WTC11 (cell line): Measurements from ENCODE around the gene PDE3B. TPM values are rescaled to one million over a fixed set of nuclear protein-coding genes. Genes with fewer than 3 reads are reported as not detected.
"Not testable (repeated sequence)": the region's sequence is repeated elsewhere in the genome, so short reads cannot be mapped to it uniquely, and the experiment has no call there.

ENCODE experiments used
- ATAC-seq: fragments of 200-7000 bp; cut with Tn5 transposase; 2 replicates; pipeline ENCODE4 v1.10.0; 2021; ENCODE audit warnings: mild to moderate bottlenecking, moderate library complexity
- CTCF ChIA-PET: fragments of 300-600 bp; sonication (Branson Sonifier 250); formaldehyde crosslinking; loops from one replicate; lab custom pipeline; 2021; ENCODE audit warnings: antibody characterized with exemption; lab: Charles Lee
- POLR2A ChIA-PET: fragments of 350-600 bp; sonication (Branson Sonifier 250); formaldehyde crosslinking; loops from one replicate; lab custom pipeline; 2021; ENCODE audit warnings: antibody characterized with exemption; lab: Charles Lee
- DNase-seq: peaks from one replicate; pipeline ENCODE4 v3.0.0; 2021; ENCODE audit warnings: low spot score
- H3K27ac Mint-ChIP-seq: 2 replicates; pipeline ENCODE4 v1.8.0; 2021; ENCODE audit warnings: mixed read lengths
- H3K27me3 Mint-ChIP-seq: 2 replicates; pipeline ENCODE4 v1.8.0; 2021; ENCODE audit warnings: low read depth, mild to moderate bottlenecking, moderate library complexity, mixed read lengths
- H3K36me3 Mint-ChIP-seq: 2 replicates; pipeline ENCODE4 v1.8.0; 2021; ENCODE audit warnings: mixed read lengths
- H3K4me1 Mint-ChIP-seq: 2 replicates; pipeline ENCODE4 v1.8.0; 2022; ENCODE audit warnings: mixed read lengths
- H3K4me3 Mint-ChIP-seq: 2 replicates; pipeline ENCODE4 v1.8.0; 2021; ENCODE audit warnings: mild to moderate bottlenecking, moderate library complexity, mixed read lengths
- H3K9me3 Mint-ChIP-seq: 2 replicates; pipeline ENCODE4 v1.8.0; 2021; ENCODE audit warnings: mixed read lengths
- ATF3 ChIP-seq: sonication (generic); formaldehyde crosslinking; conservative IDR thresholded peaks from 2 replicates; pipeline ENCODE4 v1.8.1; 2022; ENCODE audit warnings: mild to moderate bottlenecking, missing genetic modification reagents
- ATF6 ChIP-seq: sonication (generic); formaldehyde crosslinking; IDR thresholded peaks from 2 replicates; pipeline ENCODE4 v1.8.1; 2023; ENCODE audit warnings: mild to moderate bottlenecking, missing genetic modification reagents
- CDX4 ChIP-seq: fragments of 250-450 bp; sonication (Bioruptor Pico); IDR thresholded peaks from 2 replicates; pipeline ENCODE4 v1.9.0; 2021; ENCODE audit warnings: moderate library complexity, mild to moderate bottlenecking, inconsistent platforms, borderline replicate concordance
- CREB1 ChIP-seq: sonication (generic); formaldehyde crosslinking; IDR thresholded peaks from 2 replicates; pipeline ENCODE4 v1.8.0; 2023; ENCODE audit warnings: mild to moderate bottlenecking, missing genetic modification reagents
- ETV6 ChIP-seq: sonication (generic); formaldehyde crosslinking; IDR thresholded peaks from 2 replicates; pipeline ENCODE4 v1.8.1; 2022; ENCODE audit warnings: mild to moderate bottlenecking, missing genetic modification reagents
- GRHL2 ChIP-seq: fragments of 250-450 bp; sonication (Bioruptor Pico); IDR thresholded peaks from 2 replicates; pipeline ENCODE4 v1.8.0; 2022; ENCODE audit warnings: mild to moderate bottlenecking, moderate library complexity; ENCODE audit not compliant: insufficient replicate concordance, severe bottlenecking
- IRF2 ChIP-seq: sonication (generic); formaldehyde crosslinking; IDR thresholded peaks from 2 replicates; pipeline ENCODE4 v1.8.0; 2022; ENCODE audit warnings: low read depth, missing genetic modification reagents, borderline replicate concordance
- NFE2L1 ChIP-seq: sonication (generic); formaldehyde crosslinking; IDR thresholded peaks from 2 replicates; pipeline ENCODE4 v1.8.1; 2023; ENCODE audit warnings: missing genetic modification reagents
- NR2C2 ChIP-seq: sonication (generic); formaldehyde crosslinking; IDR thresholded peaks from 2 replicates; pipeline ENCODE4 v1.8.0; 2022; ENCODE audit warnings: mild to moderate bottlenecking, missing genetic modification reagents
- PRDM15 ChIP-seq: sonication (generic); formaldehyde crosslinking; IDR thresholded peaks from 2 replicates; pipeline ENCODE4 v1.8.0; 2022; ENCODE audit warnings: missing genetic modification reagents
- STAT6 ChIP-seq: sonication (generic); formaldehyde crosslinking; conservative IDR thresholded peaks from 2 replicates; pipeline ENCODE4 v1.8.1; 2023; ENCODE audit warnings: mild to moderate bottlenecking, low read depth, missing genetic modification reagents, moderate library complexity
- TCF7 ChIP-seq: sonication (generic); formaldehyde crosslinking; IDR thresholded peaks from 2 replicates; pipeline ENCODE4 v1.8.0; 2022; ENCODE audit warnings: mild to moderate bottlenecking, low read depth, missing genetic modification reagents, moderate library complexity
- ZBTB21 ChIP-seq: sonication (generic); formaldehyde crosslinking; IDR thresholded peaks from 2 replicates; pipeline ENCODE4 v1.8.1; 2023; ENCODE audit warnings: mild to moderate bottlenecking, missing genetic modification reagents, borderline replicate concordance
- ZBTB43 ChIP-seq: sonication (generic); formaldehyde crosslinking; IDR thresholded peaks from 2 replicates; pipeline ENCODE4 v1.8.1; 2023; ENCODE audit warnings: mild to moderate bottlenecking, missing genetic modification reagents
- ZNF121 ChIP-seq: sonication (generic); formaldehyde crosslinking; IDR thresholded peaks from 2 replicates; pipeline ENCODE4 v1.8.0; 2023; ENCODE audit warnings: missing genetic modification reagents
- ZNF317 ChIP-seq: sonication (generic); formaldehyde crosslinking; IDR thresholded peaks from 2 replicates; pipeline ENCODE4 v1.8.1; 2023; ENCODE audit warnings: low read depth, mild to moderate bottlenecking, moderate library complexity, missing genetic modification reagents, borderline replicate concordance
- ZNF425 ChIP-seq: fragments of 250-450 bp; sonication (Bioruptor Pico); conservative IDR thresholded peaks from 2 replicates; pipeline ENCODE4 v1.9.0; 2021; ENCODE audit warnings: mild to moderate bottlenecking
- ZSCAN18 ChIP-seq: fragments of 250-450 bp; sonication (Bioruptor Pico); IDR thresholded peaks from 2 replicates; pipeline ENCODE4 v2.1.2; 2022; ENCODE audit warnings: mild to moderate bottlenecking, moderate library complexity
- total RNA-seq: library from RNA; stranded (reverse); gene quantifications from 3 replicates; pipeline ENCODE4 v1.2.3, GENCODE V29; 2021

Gene PDE3B
- total RNA-seq, 1 experiment from 2014 or later, result 9.6 TPM

GRCh38 chr11:14882196-14882595 is 238.6 kb downstream of the PDE3B start:
- Mint-ChIP-seq H3K9me3 (peaks cover 9% of the 10 kb centered on the region), H3K36me3 (peaks cover 8% of the 10 kb centered on the region), H3K4me1 (no peaks in the 10 kb centered on the region), H3K27ac (no peak overlapping the region), H3K4me3 (no peak overlapping the region), H3K27me3 (no peaks in the 10 kb centered on the region)
- DNase-seq, result no peak
- CTCF ChIA-PET, result no interaction called here
- no peak for ATAC-seq
- TF ChIP-seq NFE2L1, result no peak
- no peak for TF ChIP-seq IRF2
- TF ChIP-seq CREB1 (CRISPR knock-in tag), result no peak
- TF ChIP-seq ZBTB43 (CRISPR knock-in tag), result no peak
- no peak for TF ChIP-seq ATF6 (CRISPR knock-in tag)
- no peak for TF ChIP-seq ZSCAN18 (CRISPR knock-in tag)
- no peak for TF ChIP-seq CDX4 (CRISPR knock-in tag)
- no peak for TF ChIP-seq ATF3 (CRISPR knock-in tag)
- no peak for TF ChIP-seq ZNF121 (CRISPR knock-in tag)
- TF ChIP-seq ZNF317 (CRISPR knock-in tag), result no peak
- TF ChIP-seq ETV6, result no peak
- TF ChIP-seq TCF7, result no peak
- TF ChIP-seq ZBTB21, result no peak
- TF ChIP-seq GRHL2 (CRISPR knock-in tag), result no peak
- TF ChIP-seq ZNF425 (CRISPR knock-in tag), result no peak
- no peak for TF ChIP-seq PRDM15
- TF ChIP-seq NR2C2 (CRISPR knock-in tag), result no peak
- no peak for TF ChIP-seq STAT6 (CRISPR knock-in tag)
- POLR2A ChIA-PET, result no interaction called here

GRCh38 chr11:14883683-14884082 is 240.1 kb downstream of the PDE3B start:
- ATAC-seq, H3K9me3 Mint-ChIP-seq, H3K4me3 Mint-ChIP-seq, DNase-seq, POLR2A ChIA-PET, H3K36me3 Mint-ChIP-seq, H3K4me1 Mint-ChIP-seq, H3K27ac Mint-ChIP-seq, H3K27me3 Mint-ChIP-seq, CTCF ChIA-PET: not testable (repeated sequence)
